ENCODE results near the gene MPV17.

DNA sequence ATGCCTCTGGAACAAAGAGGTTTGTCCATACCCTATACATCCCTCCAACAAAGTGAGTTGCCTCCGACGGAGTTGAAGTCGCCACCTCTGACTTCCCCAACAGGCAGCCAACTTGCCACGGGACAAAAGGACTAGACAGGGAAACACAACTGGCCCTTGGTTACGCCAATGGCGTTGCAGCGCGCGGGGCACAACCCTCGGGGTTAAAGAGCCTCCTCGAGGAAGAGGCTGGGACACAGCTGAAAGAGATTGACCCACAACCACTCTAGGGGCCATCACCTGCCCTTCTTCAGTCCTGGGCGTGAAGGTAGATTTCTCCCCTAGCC, 33.1 kb upstream of the MPV17 start:
- TF ChIP-seq, protein P1, sequence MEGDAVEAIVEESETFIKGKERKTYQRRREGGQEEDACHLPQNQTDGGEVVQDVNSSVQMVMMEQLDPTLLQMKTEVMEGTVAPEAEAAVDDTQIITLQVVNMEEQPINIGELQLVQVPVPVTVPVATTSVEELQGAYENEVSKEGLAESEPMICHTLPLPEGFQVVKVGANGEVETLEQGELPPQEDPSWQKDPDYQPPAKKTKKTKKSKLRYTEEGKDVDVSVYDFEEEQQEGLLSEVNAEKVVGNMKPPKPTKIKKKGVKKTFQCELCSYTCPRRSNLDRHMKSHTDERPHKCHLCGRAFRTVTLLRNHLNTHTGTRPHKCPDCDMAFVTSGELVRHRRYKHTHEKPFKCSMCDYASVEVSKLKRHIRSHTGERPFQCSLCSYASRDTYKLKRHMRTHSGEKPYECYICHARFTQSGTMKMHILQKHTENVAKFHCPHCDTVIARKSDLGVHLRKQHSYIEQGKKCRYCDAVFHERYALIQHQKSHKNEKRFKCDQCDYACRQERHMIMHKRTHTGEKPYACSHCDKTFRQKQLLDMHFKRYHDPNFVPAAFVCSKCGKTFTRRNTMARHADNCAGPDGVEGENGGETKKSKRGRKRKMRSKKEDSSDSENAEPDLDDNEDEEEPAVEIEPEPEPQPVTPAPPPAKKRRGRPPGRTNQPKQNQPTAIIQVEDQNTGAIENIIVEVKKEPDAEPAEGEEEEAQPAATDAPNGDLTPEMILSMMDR (IDR thresholded peaks at IDR 0.05) = no peak
- TF ChIP-seq POLR2A (IDR thresholded peaks at IDR 0.05) = no peak

All from body of pancreas (tissue), 4 donors.